Kidney capillary endothelial cell (primary cell): Measurements from ENCODE around the gene NIPAL4.

Experiments
- DNase-seq: peaks from one replicate; pipeline ENCODE4 v3.0.0-alpha.2; 2018; ENCODE audit warnings: low spot score

The NIPAL4 gene

DNA sequence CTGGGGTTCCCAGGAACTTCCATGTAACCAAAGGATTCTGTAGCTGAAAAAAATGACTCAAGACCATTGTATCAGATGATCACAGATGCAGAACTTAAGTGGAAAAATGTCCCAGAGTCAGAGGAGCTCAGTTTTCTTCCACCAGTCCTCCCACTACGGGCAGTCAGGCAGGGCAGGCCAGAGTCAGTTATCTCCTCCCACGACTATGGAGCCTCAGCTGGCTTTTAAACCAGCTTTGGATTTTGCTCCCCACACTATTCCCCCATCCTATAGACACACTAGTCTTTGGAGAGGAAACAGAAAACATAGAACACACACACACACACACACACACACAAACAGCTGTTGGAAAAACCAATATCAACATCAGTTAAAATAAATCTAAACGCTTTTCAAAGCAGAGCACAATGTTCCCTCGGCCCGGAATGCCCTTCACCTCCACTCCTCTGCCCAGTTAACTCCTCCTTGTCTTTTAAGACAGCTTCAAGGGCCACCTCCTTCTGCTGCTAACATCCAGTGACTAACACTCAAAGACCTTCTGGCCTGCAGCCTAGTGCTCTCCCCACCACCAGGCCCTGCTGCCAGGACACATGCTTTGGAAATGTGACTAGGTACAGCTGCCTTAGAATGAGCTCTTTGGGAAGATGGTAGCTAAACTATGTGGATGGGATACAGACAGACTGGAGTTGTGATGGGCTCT lies 56.8 kb downstream of the NIPAL4 start:
- DNase-seq, result no peak

DNA sequence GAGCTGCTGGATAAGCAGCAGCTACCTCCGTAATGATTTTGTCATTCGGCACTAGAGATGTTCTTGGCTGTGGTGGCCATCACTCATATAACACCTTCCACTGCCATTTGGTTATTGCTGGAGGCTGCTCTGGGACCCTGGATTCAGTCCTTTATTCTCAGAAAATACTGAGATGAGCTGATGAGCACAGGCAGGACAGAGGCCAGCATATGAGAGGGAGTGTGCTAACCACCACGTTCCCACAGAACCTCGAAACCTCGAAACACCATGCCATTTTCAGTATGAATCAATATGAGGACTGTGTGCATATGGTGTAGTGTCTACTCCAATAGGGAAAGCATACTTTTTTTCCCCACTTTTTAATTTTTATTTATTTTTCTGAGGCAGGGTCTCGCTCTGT lies 59.0 kb downstream of the NIPAL4 start:
- DNase-seq, result no peak

DNA sequence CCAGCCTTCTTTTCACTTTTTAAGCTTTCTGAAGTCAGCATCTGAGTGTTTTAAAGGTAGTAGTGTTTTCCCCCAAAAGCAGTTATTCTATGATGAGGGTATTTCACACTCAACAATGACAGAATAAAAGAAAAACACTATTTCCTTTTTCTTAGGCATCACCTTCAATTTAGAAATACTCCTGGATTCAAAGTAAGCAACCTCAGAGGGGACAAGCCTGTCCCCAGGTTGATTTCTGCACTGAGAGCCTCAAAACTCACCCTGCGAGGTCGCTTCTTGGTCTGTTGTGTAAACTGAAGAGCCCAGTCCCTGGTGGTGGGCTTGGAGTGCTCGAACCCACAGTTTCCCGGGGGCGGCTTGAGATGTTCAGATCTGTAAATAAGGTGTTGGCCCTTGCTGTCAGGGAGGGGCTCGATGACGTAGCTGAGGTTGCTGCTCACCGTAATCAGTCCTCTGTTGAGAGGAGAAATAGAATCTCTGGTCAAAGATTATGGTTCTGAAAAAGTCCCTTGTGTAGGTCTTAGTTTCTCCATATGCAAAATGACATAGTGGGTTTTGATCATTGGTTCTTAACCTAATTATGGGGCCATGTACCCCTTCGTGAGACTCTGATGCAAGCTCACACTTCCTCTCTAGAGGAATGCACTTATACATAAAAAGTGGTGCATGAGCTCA lies 59.7 kb downstream of the NIPAL4 start:
- no peak for DNase-seq

DNA sequence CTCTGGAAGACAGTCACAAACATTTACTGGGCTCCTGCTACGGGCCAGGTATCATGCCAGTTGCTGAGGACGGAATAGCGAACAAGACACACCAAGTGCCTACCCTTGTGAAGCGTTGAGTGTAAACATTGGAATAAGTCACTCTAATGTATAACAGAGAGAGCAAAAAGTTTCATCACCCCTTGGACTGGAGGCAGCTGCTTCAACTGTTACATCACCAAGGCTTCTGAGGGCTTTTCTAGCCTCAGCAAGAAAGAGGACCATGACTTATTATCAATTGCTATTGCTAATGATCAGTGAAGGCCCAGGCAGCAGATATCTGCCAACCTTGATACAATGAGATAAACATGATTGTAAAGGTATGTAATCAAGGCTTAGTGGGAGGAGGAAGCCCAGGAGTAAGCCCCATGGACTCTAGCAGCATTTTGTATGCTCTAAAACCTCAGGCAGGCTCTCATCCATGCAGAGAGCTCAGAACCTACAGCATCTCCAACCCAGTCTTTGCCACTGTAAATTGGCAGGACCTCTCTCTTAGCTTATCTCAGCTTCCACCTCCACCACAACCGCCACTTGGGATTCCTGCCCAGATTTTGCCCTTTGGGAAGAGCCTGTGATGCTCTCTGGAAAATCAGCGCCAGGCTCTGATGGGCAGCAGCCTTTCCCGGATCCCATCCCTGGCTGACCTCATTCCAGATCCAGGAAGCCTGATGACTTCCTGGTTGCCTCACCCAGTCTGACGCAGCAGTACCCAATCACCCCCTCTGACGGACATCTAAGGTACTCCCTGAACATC lies 61.1 kb downstream of the NIPAL4 start:
- peak; percentile 82 for DNase-seq

DNA sequence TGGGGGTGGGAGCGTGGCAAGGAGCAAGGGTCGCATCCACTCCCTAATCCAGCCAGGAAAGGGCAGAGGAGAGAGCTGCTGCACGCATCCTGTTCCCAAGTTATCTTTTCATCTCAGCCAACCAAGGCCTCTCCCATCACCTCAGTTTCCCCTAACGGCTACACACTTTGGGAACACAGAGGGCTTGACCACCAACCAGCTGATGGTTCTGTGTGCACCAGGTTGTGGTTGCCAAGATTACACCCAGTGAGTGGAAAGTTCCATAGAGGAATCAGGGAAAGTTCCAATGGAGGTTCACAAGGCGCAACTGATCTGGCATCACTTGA lies 61.7 kb downstream of the NIPAL4 start:
- no peak for DNase-seq

DNA sequence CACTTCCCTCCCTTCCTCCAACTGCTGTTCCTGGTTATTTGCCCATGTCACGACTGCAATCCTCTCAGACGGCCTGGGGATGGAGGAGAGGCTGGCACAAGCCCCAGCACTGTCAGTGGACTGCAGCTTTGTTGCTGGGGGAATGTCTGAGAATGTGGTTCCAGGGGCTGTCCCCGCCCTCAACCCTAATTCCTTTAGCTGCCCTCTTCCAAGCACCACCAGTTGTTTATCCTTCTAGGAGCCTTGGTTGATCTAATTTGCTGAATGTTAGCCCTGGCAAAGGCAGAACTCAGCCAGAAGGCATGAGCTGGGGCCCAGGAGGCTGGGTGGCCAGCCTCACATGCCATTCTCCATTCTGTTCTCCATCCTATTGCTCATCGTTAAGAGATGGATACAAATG lies 64.0 kb downstream of the NIPAL4 start:
- DNase-seq, result no peak
